OCI-LY7 (cell line): ENCODE measurements around the gene TMEM184B. TPM values are rescaled to one million over a fixed set of nuclear protein-coding genes. Genes with fewer than 3 reads are reported as not detected.

Source experiments
- BruUV-seq: library from RNA; stranded (reverse); fragments of 400-500 nt; replicated peaks from 2 replicates; lab custom pipeline; 2021; lab: Mats Ljungman, UMichigan
- CTCF ChIA-PET: fragments of 300-600 bp; sonication (Branson Sonifier 250); formaldehyde crosslinking; loops from one replicate; lab custom pipeline; 2022; ENCODE audit warnings: antibody characterized with exemption; ENCODE audit not compliant: unreplicated experiment; lab: Charles Lee
- POLR2A ChIA-PET: fragments of 300-600 bp; sonication (Branson Sonifier 250); formaldehyde crosslinking; loops from one replicate; lab custom pipeline; 2022; ENCODE audit warnings: antibody characterized with exemption; lab: Charles Lee
- DNase-seq: peaks from one replicate; pipeline ENCODE4 v3.0.0-alpha.2; 2015; ENCODE audit warnings: low spot score
- H2AFZ ChIP-seq: fragments of 200-600 bp; sonication (generic), shearing (Covaris generic); 2 replicates; pipeline ENCODE4 v1.6.1; 2014; ENCODE audit warnings: mild to moderate bottlenecking, antibody characterized with exemption, low read length, moderate library complexity
- H3K27ac ChIP-seq: fragments of 200-600 bp; sonication (generic); 2 replicates; pipeline ENCODE4 v1.5.1; 2014; ENCODE audit warnings: mixed run types, low read depth, mild to moderate bottlenecking, moderate library complexity, low read length, inconsistent platforms; ENCODE audit not compliant: poor library complexity, severe bottlenecking
- H3K36me3 ChIP-seq: fragments of 200-600 bp; sonication (generic); 2 replicates; pipeline ENCODE4 v1.6.1; 2014; ENCODE audit warnings: mild to moderate bottlenecking, antibody characterized with exemption, low read length, moderate library complexity, mixed read lengths; ENCODE audit not compliant: insufficient read depth
- H3K4me1 ChIP-seq: fragments of 200-600 bp; sonication (generic); 2 replicates; pipeline ENCODE4 v1.5.1; 2014; ENCODE audit warnings: mild to moderate bottlenecking, low read length; ENCODE audit not compliant: insufficient read depth, poor library complexity, severe bottlenecking
- H3K4me2 ChIP-seq: fragments of 200-600 bp; sonication (generic); 2 replicates; pipeline ENCODE4 v1.6.1; 2014; ENCODE audit warnings: mild to moderate bottlenecking, low read length
- H3K4me3 ChIP-seq: fragments of 200-600 bp; sonication (generic); 2 replicates; pipeline ENCODE4 v1.5.1; 2014; ENCODE audit warnings: mild to moderate bottlenecking, low read depth, low read length; ENCODE audit not compliant: poor library complexity, severe bottlenecking
- H3K79me2 ChIP-seq: fragments of 200-600 bp; sonication (generic); 2 replicates; pipeline ENCODE4 v1.6.1; 2016; ENCODE audit warnings: low read depth, mild to moderate bottlenecking, low read length, moderate library complexity, mixed read lengths; ENCODE audit not compliant: insufficient read depth
- H3K9me2 ChIP-seq: fragments of 200-600 bp; sonication (generic); 2 replicates; pipeline ENCODE4 v1.6.1; 2016; ENCODE audit warnings: mild to moderate bottlenecking, low read length, mixed read lengths; ENCODE audit not compliant: insufficient read depth
- H3K9me3 ChIP-seq: fragments of 200-600 bp; sonication (generic); 2 replicates; pipeline ENCODE4 v1.6.1; 2014; ENCODE audit warnings: mild to moderate bottlenecking, mixed run types, low read length, mixed read lengths
- H4K20me1 ChIP-seq: fragments of 200-600 bp; sonication (generic); 2 replicates; pipeline ENCODE4 v1.6.1; 2014; ENCODE audit warnings: mild to moderate bottlenecking, antibody characterized with exemption, low read length, moderate library complexity, mixed read lengths; ENCODE audit not compliant: insufficient read depth
- CTCF ChIP-seq: fragments of 200-600 bp; sonication (generic); conservative IDR thresholded peaks from 2 replicates; pipeline ENCODE4 v1.5.1; 2014; ENCODE audit warnings: mild to moderate bottlenecking, antibody characterized with exemption, low read length, moderate library complexity, mixed read lengths
- EZH2phosphoT487 ChIP-seq: fragments of 200-600 bp; sonication (generic); IDR thresholded peaks from 2 replicates; pipeline ENCODE4 v1.6.1; 2018; ENCODE audit warnings: low read depth, borderline replicate concordance, mild to moderate bottlenecking, mixed run types, antibody characterized with exemption, low read length, moderate library complexity, mixed read lengths
- intact Hi-C: fragments of 100-400 bp; cut with micrococcal nuclease; formaldehyde crosslinking; loops from one replicate; pipeline ENCODE4 v1.10.0; 2022; ENCODE audit not compliant: unreplicated experiment
- total RNA-seq, 2 experiments: library from RNA; depleted of rRNA in 1 of 2; stranded (reverse); fragments of >200 nt in 1 of 2; shearing (Covaris generic) in 1 of 2; gene quantifications; 2 replicates each; pipeline ENCODE4 v1.2.3, GENCODE V29; 2014 to 2022

Gene TMEM184B
- total RNA-seq, 2 experiments from 2014 or later = 19.1 to 50.2 TPM

- Histone ChIP-seq H3K9me3 (no peaks in the 10 kb centered on the region), H3K79me2 (no peaks in the 10 kb centered on the region), H3K27ac (no peak overlapping the region), H3K4me2 (no peak overlapping the region), H3K9me2 (no peaks in the 10 kb centered on the region), H3K4me3 (no peak overlapping the region), H3K36me3 (no peaks in the 10 kb centered on the region), H3K4me1 (no peaks in the 10 kb centered on the region), H2AFZ (no peak overlapping the region), H4K20me1 (no peaks in the 10 kb centered on the region)
- no peak for TF ChIP-seq CTCF
- no peak for TF ChIP-seq EZH2phosphoT487
- no peak for DNase-seq
- BruUV-seq = no TSS peak
- ChIA-PET POLR2A (no interaction called here), CTCF (no interaction called here)
- intact Hi-C loops = no loop called here
These were observed 81.8 kb downstream of the TMEM184B start for GRCh38 chr22:38191055-38191454.

- DNase-seq = no peak
- no peak overlapping the region for H3K4me3 ChIP-seq
- no peak overlapping the region for H3K27ac ChIP-seq
- TF ChIP-seq EZH2phosphoT487 (no peak), CTCF (no peak)
- BruUV-seq = no TSS peak
- no peaks in the 10 kb centered on the region for H3K9me2 ChIP-seq
- ChIA-PET CTCF (no interaction called here), POLR2A (no interaction called here)
- H3K36me3 ChIP-seq = no peaks in the 10 kb centered on the region
- intact Hi-C loops = no loop called here
- no peaks in the 10 kb centered on the region for H4K20me1 ChIP-seq
- no peak overlapping the region for H2AFZ ChIP-seq
- no peaks in the 10 kb centered on the region for H3K4me1 ChIP-seq
- H3K9me3 ChIP-seq = no peaks in the 10 kb centered on the region
- H3K79me2 ChIP-seq = no peaks in the 10 kb centered on the region
- no peak overlapping the region for H3K4me2 ChIP-seq
These were observed 82.2 kb downstream of the TMEM184B start for GRCh38 chr22:38190581-38190980.

- BruUV-seq = no TSS peak
- no peak for DNase-seq
- H4K20me1 ChIP-seq = no peaks in the 10 kb centered on the region
- CTCF ChIA-PET = no interaction called here
- TF ChIP-seq EZH2phosphoT487 (no peak), CTCF (no peak)
- no peak overlapping the region for H3K4me2 ChIP-seq
- H3K4me3 ChIP-seq = no peak overlapping the region
- POLR2A ChIA-PET = no interaction called here
- H3K79me2 ChIP-seq = no peaks in the 10 kb centered on the region
- H3K9me2 ChIP-seq = no peaks in the 10 kb centered on the region
- no peaks in the 10 kb centered on the region for H3K36me3 ChIP-seq
- no peak overlapping the region for H3K27ac ChIP-seq
- H3K9me3 ChIP-seq = no peaks in the 10 kb centered on the region
- intact Hi-C loops = no loop called here
- H3K4me1 ChIP-seq = no peaks in the 10 kb centered on the region
- H2AFZ ChIP-seq = no peak overlapping the region
These were observed 83.7 kb downstream of the TMEM184B start for GRCh38 chr22:38189104-38189503.
